Measurements from ENCODE around the gene SEPTIN10.

DNA sequence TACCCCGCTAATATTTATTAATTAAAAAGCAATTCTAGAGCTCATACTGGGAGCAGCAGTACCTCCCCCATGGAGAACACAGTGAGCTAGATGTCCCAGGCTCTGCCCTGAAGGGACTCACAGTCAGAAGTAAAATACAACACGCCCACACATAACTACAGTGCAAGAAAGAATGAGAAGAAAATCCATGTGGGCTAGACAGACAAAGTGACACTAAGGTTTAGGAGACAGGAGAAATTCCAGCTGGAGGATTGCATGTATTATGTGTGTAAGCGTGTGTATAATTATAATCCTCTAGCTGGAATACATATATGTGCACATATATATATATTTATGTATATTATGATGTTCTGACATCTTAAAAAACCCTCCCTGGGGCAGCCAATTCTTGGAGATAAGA is 16.1 kb upstream of the SEPTIN10 start:
- no peak for TF ChIP-seq CTCF (IDR thresholded peaks at IDR 0.05)
- TF ChIP-seq EP300 (IDR thresholded peaks at IDR 0.05): no peak

All from sigmoid colon (tissue), 4 donors.